Tibial nerve (tissue), 4 donors: Measurements from ENCODE around the gene ZSWIM9.

ENCODE experiments used
- EP300 ChIP-seq, 2 donors: sonication (generic); formaldehyde crosslinking; IDR thresholded peaks; one replicate each; pipeline ENCODE4 v1.6.1; 2017; ENCODE audit warnings: antibody characterized with exemption in 2 of 2, mild to moderate bottlenecking in 1 of 2
- TF ChIP-seq, protein P1 (sequence below), 5 experiments: fragments of 200-600 bp in 3 of 5; fragments of 450-650 bp in 2 of 5; sonication (generic) in 3 of 5; IDR thresholded peaks; one replicate each; pipeline ENCODE4 v1.5.1; 2016 to 2019; ENCODE audit warnings: antibody characterized with exemption in 5 of 5, mild to moderate bottlenecking in 3 of 5, moderate library complexity in 2 of 5

DNA sequence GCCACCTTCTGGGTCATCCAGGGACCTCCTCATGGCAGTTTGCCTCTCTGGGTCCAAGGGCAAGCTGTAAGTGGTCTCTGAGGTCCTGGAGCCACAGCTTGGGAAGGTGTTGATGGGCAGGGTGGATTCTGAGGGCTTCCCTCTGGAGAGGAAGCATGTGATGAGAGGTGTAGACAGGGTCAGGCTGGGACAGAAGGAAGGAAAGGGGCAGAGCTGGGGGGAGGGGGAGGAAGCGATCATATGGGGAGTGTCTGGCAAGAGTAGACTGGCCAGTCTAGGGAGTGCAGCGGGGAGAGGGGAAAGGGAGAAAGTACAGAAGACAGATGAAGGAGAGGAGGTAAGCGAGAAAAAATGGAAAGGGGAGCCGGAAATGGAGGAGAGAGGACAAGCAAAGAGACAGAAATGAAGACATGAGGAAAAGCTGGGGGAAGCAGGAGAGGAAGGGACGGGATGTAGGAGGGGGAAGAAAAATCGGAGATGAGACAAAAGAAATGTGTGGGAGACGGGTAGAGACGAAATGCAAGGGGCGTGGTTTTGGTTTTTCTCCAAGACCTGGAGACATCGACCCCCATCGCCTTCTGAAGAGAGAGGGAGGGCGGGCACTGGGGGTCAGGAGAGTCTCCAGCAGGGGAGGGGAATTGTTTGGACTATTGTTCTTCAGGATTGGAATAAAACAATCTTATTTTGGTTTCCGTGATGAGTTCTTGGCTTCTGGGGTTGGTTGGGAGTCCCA lies 26.6 kb downstream of the ZSWIM9 start:
- TF ChIP-seq, protein P1, sequence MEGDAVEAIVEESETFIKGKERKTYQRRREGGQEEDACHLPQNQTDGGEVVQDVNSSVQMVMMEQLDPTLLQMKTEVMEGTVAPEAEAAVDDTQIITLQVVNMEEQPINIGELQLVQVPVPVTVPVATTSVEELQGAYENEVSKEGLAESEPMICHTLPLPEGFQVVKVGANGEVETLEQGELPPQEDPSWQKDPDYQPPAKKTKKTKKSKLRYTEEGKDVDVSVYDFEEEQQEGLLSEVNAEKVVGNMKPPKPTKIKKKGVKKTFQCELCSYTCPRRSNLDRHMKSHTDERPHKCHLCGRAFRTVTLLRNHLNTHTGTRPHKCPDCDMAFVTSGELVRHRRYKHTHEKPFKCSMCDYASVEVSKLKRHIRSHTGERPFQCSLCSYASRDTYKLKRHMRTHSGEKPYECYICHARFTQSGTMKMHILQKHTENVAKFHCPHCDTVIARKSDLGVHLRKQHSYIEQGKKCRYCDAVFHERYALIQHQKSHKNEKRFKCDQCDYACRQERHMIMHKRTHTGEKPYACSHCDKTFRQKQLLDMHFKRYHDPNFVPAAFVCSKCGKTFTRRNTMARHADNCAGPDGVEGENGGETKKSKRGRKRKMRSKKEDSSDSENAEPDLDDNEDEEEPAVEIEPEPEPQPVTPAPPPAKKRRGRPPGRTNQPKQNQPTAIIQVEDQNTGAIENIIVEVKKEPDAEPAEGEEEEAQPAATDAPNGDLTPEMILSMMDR (IDR thresholded peaks at IDR 0.05), result no peak
- no peak for TF ChIP-seq EP300 (IDR thresholded peaks at IDR 0.05)
